Hepatocyte (in vitro differentiated cells): Measurements from ENCODE around the gene RCOR2.

Experiments
- CTCF ChIP-seq: fragments of 200-600 bp; sonication (generic); IDR thresholded peaks from 2 replicates; pipeline ENCODE4 v1.5.1; 2016; ENCODE audit warnings: antibody characterized with exemption, mild to moderate bottlenecking; ENCODE audit not compliant: poor library complexity
- EZH2 ChIP-seq: fragments of 200-600 bp; sonication (generic); IDR thresholded peaks from 2 replicates; pipeline ENCODE4 v1.6.1; 2016; ENCODE audit warnings: antibody characterized with exemption, mild to moderate bottlenecking, borderline replicate concordance
- EZH2phosphoT487 ChIP-seq: fragments of 200-600 bp; sonication (generic); IDR thresholded peaks from one replicate; pipeline ENCODE4 v1.6.1; 2018; ENCODE audit warnings: antibody characterized with exemption, mild to moderate bottlenecking, low read depth, moderate library complexity; ENCODE audit not compliant: unreplicated experiment, severe bottlenecking

- TF ChIP-seq EZH2, result no peak
- TF ChIP-seq CTCF, result no peak
- TF ChIP-seq EZH2phosphoT487, result no peak
Measured at GRCh38 chr11:63961608-63962412, 44.8 kb upstream of the RCOR2 start.
